Small intestine (tissue), 7 donors: ENCODE results near the gene HMG20A. TPM values are rescaled to one million over a fixed set of nuclear protein-coding genes. Genes with fewer than 3 reads are reported as not detected.
A peak's percentile ranks its signal among the peaks of the same experiment; 100 is the strongest.

Source experiments
- DNase-seq, 2 donors: peaks; one replicate each; pipeline versions ENCODE4 v3.0.0 to v3.0.0-alpha.2; 2013
- FAIRE-seq: peaks from 2 replicates; lab custom pipeline; 2012; peaks lifted over from hg19 to GRCh38; lab: Jason Lieb, UNC
- H3K27ac ChIP-seq, 3 donors: one replicate each; pipeline ENCODE4 v1.5.1; 2013; ENCODE audit warnings: low read length in 2 of 3, mild to moderate bottlenecking in 2 of 3, control low read depth in 1 of 3, inconsistent platforms in 1 of 3, low read depth in 1 of 3, moderate library complexity in 1 of 3
- H3K27me3 ChIP-seq, 3 donors: one replicate each; pipeline ENCODE4 v1.6.1; 2013; ENCODE audit warnings: low read length in 3 of 3, inconsistent platforms in 1 of 3; ENCODE audit not compliant: control insufficient read depth in 3 of 3, insufficient read depth in 3 of 3
- H3K36me3 ChIP-seq, 3 donors: one replicate each; pipeline ENCODE4 v1.6.1; 2013; ENCODE audit warnings: low read length in 3 of 3, inconsistent platforms in 1 of 3, low read depth in 1 of 3, mild to moderate bottlenecking in 1 of 3, moderate library complexity in 1 of 3; ENCODE audit not compliant: control insufficient read depth in 3 of 3, insufficient read depth in 2 of 3
- H3K4me1 ChIP-seq, 3 donors: one replicate each; pipeline ENCODE4 v1.6.1; 2013; ENCODE audit warnings: low read length in 2 of 3, inconsistent platforms in 1 of 3, low read depth in 1 of 3, mild to moderate bottlenecking in 1 of 3, moderate library complexity in 1 of 3; ENCODE audit not compliant: control insufficient read depth in 3 of 3, insufficient read depth in 2 of 3
- H3K4me3 ChIP-seq, 3 donors: one replicate each; pipeline ENCODE4 v1.5.1; 2013; ENCODE audit warnings: low read length in 3 of 3, control low read depth in 1 of 3, inconsistent platforms in 1 of 3, low read depth in 1 of 3, mild to moderate bottlenecking in 1 of 3, moderate library complexity in 1 of 3
- H3K9me3 ChIP-seq, 2 donors: one replicate each; pipeline ENCODE4 v1.6.1; 2013; ENCODE audit warnings: low read depth in 1 of 2, low read length in 1 of 2; ENCODE audit not compliant: control insufficient read depth in 2 of 2, insufficient read depth in 1 of 2
- WGBS, 3 donors: extraction: QIAGEN DNeasy Blood & Tissue Kit; methylation state at CpG; one replicate each; pipeline ENCODE4 v1.1.7; 2013; 5-methylcytosine and 5-hydroxymethylcytosine counted together
- polyA plus RNA-seq, 4 donors: library from polyadenylated mRNA; stranded (reverse) in 3 of 4; unstranded in 1 of 4; fragments of 200-250 nt in 3 of 4; fragments of 120-200 nt in 1 of 4; gene quantifications; one replicate each; pipeline versions ENCODE4 v1.2.1 to v1.2.3, GENCODE V29; 2013
- donor health status: healthy with polysubstance abuse.
- donor health status: control.
- donor health status: control.
- donor health status: Bipolar disorder and iron deficiency.
- donor health status: healthy.

The HMG20A gene
- polyA plus RNA-seq, 4 donors, result 6.5 to 37.4 (median 10.5) TPM

DNA sequence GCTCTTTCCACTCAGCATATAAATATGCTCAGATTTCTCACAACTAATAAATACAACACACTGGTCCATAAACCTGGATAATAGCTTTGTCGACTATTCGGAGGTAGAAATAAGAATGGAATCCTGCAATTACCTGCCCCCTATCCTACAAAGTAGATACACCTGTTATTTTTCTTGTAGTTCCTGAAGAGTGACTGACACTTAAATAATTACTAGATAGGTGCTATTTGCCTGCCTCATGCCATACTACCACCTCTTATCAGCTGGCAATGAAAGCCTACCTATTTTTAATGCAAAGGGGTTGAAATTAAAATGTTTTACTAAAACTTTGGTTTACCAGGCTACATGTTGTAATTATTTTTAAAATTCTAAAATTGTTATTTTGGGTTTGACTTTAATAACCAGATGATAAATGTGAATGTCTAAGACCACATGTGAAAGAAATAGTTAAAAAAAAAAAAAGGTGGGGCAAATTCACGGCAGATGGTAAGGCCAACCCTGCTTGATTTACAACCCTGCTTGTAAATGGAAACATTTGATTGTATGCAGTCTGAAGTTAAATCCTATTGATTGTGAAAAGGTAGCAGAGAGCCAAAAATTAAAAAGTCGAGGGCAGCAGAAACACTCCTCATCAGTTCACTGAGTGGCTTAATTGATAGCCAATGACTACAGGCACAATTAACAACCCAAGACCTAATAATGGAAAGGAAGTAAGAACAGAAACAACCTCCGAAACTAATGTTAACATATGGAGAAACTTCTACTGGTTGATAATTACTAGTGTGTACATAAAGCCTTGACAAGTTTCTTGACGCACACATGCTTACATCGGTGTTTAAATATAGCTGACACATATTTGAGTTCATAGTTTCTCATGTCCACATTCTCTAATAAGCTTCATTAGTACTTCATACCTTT, 9.7 kb upstream of the HMG20A start:
- peak overlapping the region in 1 of 3 donors; percentile 77 for H3K27ac ChIP-seq
- no peaks in the 10 kb centered on the region for H3K9me3 ChIP-seq

DNA sequence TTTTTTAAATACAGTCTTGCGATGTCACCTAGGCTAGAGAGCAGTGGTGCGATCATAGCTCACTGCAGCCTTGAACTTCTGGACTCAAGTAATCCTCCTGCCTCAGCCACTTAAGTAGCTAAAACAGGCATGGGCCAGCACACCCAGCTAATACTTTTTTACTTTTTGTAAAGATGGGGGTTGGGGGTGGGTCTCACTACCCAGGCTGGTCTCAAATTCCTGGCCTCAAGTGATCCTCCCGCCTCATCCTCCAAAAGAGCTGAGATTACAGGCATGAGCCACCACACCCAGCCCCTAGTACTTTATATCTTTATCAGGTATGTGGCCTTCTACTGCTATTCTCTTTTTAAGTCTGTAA, 9.1 kb upstream of the HMG20A start:
- Histone ChIP-seq H3K4me3 (no peak overlapping the region), H3K36me3 (no peaks in the 10 kb centered on the region), H3K4me1 (peaks cover 0 to 8% (median 7%) of the 10 kb centered on the region in 3 donors), H3K27ac (peak overlapping the region in 1 of 3 donors; percentile 77), H3K27me3 (no peaks in the 10 kb centered on the region), H3K9me3 (no peaks in the 10 kb centered on the region)
- FAIRE-seq (no peak), DNase-seq (no peak)
- 40 to 78% (median 62%) methylated on average over 3 of the region's 3 CpGs for WGBS, 3 donors

More for the DNA sequence above, 9.7 kb upstream of the HMG20A start:
- Histone ChIP-seq H3K27me3 (no peaks in the 10 kb centered on the region), H3K36me3 (no peaks in the 10 kb centered on the region), H3K4me3 (no peak overlapping the region), H3K4me1 (peaks cover 0 to 8% (median 7%) of the 10 kb centered on the region in 3 donors)
- DNase-seq (peak; percentile 55 to 71), FAIRE-seq (no peak)
- 17 to 63% (median 41%) methylated on average over 7 of the region's 7 CpGs for WGBS, 3 donors

DNA sequence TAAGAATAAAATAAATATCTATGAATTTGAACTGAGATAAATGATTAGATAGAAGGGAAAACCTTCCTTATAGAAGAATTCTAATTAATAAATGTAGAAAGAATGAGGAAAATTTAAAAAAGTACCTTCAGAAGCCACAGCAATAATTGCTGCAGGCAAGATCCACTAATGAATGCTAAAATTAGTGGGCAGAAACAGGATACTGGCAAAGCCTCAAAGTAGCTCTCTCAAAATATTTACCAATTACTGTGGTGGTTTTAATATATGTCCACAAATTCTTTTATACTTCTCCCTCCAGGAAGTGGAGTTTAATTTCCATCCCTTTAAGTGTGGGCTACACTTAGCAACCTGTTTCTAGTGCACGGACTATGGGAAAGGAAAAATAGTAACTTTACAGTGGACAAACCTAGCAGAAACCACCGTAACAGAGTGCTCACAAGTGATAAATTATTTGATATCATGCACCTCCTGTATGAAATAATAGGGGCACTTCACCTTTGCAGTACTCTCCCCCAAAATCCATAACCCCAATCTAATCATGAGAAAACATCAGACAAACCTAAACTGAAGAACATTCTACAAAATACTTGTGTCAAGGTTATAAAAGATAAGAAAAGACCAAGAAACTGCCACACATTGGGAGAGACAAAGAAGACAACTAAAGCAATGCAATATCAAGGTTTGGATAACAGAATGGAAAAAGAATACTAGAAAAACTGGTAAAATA, 7.6 kb upstream of the HMG20A start:
- H3K4me3 ChIP-seq, result no peak overlapping the region
- DNase-seq (no peak), FAIRE-seq (no peak)
- WGBS, 3 donors, result 71 to 87% (median 85%) methylated on average over 2 of the region's 2 CpGs
- H3K4me1 ChIP-seq, result peaks cover 0 to 15% (median 12%) of the 10 kb centered on the region in 3 donors
- H3K9me3 ChIP-seq, result no peaks in the 10 kb centered on the region
- H3K27me3 ChIP-seq, result no peaks in the 10 kb centered on the region
- no peak overlapping the region for H3K27ac ChIP-seq
- H3K36me3 ChIP-seq, result no peaks in the 10 kb centered on the region

DNA sequence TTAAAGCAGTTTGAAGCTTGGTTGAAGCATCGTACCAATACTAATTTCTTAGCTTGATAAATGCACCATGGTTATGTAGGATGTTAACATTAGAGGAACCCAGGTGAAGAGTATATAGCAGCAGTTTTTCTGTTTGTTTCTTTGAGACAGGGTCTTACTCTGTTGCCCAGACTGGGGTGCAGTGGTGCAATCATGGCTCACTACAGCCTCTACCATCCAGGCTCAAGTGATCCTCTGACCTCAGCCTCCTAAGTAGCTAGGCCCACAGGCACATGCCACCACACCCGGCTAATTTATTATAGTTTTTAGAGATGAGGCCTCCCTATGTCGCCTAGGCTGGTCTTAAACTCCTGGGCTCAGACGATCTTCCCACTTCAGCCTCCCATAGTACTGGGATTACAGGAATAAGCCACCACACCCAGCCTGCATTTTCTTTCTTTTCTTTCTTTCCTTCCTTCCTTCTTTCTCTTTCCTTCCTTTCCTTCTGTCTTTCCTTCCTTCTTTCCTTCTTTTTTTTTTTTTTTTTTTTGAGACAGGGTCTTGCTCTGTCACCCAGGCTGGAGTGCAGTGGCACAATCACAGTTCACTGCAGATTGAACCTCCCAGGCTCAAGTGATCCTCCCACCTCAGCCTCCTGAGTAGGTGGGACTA, 6.9 kb upstream of the HMG20A start:
- FAIRE-seq, result no peak
- H3K4me1 ChIP-seq, result peaks cover 0 to 22% (median 16%) of the 10 kb centered on the region in 3 donors
- no peaks in the 10 kb centered on the region for H3K27me3 ChIP-seq
- no peak overlapping the region for H3K27ac ChIP-seq
- no peaks in the 10 kb centered on the region for H3K36me3 ChIP-seq
- H3K9me3 ChIP-seq, result no peaks in the 10 kb centered on the region
- no peak overlapping the region for H3K4me3 ChIP-seq
- WGBS, 3 donors, result 93 to 96% (median 94%) methylated on average over 4 of the region's 4 CpGs
- no peak for DNase-seq

DNA sequence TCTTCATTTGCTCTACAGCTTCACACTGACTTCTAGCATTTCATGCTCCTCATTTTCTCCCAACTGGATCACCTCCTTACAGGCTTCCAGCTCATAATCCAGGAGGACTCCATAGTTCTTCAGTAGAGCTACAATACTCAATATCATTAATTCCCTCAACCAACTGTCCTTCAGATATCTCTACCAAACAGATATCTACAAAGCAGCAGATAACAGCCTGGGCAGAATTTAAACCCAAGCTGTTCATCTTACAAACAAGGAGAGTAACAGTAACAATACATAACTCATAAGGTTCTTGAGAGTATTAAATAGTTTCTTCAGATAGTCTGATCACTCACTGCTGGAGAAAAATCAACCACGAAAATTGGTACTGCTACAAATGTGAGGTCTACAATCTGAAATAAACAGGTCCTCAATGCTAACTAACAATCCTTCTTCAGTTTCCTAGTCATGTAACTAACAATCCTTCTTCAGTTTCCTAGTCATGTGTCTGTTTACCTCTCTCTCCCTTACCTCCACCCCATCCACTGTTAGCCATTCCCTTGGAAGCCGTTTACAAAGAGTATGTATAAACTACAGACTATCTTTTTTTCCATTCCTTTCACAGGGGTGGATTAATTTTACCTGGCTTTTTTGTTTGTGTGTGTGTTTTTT, 5.8 kb upstream of the HMG20A start:
- FAIRE-seq (no peak), DNase-seq (no peak)
- WGBS, 3 donors, result 86 to 96% (median 92%) methylated on average over 2 of the region's 2 CpGs
- no peak overlapping the region for H3K27ac ChIP-seq
- no peaks in the 10 kb centered on the region for H3K9me3 ChIP-seq
- H3K36me3 ChIP-seq, result no peaks in the 10 kb centered on the region
- H3K4me3 ChIP-seq, result no peak overlapping the region
- H3K27me3 ChIP-seq, result no peaks in the 10 kb centered on the region
- H3K4me1 ChIP-seq, result peaks cover 0 to 23% (median 16%) of the 10 kb centered on the region in 3 donors

DNA sequence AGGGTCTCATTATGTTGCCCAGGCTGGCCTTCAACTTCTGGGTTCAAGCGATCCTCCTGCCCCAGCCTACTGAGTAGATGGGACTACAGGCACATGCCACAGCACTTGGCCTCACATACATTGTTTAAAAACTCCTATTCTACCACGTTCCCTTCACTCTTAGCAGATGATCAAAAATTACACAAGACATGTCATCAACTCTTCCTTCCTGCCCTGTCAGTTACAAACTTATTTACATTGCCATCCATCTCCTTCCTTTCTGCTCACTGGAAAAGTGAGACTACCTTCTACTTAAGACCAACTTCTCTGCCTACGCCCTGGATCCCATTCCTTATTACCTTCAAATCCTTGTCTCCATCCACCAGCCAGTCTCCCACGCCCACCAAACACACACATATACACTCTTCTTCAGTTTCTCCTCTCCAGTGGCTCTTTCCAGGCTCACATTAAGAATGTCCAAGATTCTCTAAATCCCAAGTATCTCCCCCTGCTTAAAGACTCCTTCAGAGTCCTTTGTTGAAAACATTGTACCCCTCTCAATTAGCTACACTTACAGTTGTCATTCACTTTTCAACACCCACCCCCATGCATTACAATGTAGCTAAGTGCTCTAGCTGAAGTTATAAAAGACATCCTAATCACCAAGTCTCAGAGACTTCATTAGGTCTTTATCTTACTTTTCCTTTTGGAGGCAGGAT, 5.1 kb upstream of the HMG20A start:
- no peak overlapping the region for H3K27ac ChIP-seq
- no peaks in the 10 kb centered on the region for H3K36me3 ChIP-seq
- no peak for DNase-seq
- H3K9me3 ChIP-seq, result no peaks in the 10 kb centered on the region
- 84 to 94% (median 88%) methylated on average over 4 of the region's 4 CpGs for WGBS, 3 donors
- peaks cover 0 to 23% (median 16%) of the 10 kb centered on the region in 3 donors for H3K4me1 ChIP-seq
- FAIRE-seq, result no peak
- no peak overlapping the region for H3K4me3 ChIP-seq
- no peaks in the 10 kb centered on the region for H3K27me3 ChIP-seq

DNA sequence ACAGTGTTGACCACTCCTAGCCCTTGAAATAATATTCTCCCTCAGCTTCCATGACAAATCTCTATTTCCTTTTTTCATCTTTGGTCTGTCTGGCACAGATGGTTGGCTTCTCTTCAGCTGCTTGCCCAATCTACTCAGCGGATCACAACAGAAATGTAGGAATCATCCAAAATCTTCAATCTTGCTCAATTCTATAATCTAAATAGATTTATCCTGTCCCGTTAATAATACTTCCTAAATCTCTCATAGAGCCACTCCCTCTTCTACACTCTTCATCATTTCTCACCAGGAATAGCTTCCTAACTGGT, 4.6 kb upstream of the HMG20A start:
- H3K36me3 ChIP-seq, result no peaks in the 10 kb centered on the region
- no peak overlapping the region for H3K4me3 ChIP-seq
- no peak for FAIRE-seq
- no peaks in the 10 kb centered on the region for H3K27me3 ChIP-seq
- no peaks in the 10 kb centered on the region for H3K9me3 ChIP-seq
- no peak overlapping the region for H3K27ac ChIP-seq
- 59 to 82% (median 59%) methylated on average over 2 of the region's 2 CpGs for WGBS, 3 donors
- H3K4me1 ChIP-seq, result peaks cover 0 to 23% (median 16%) of the 10 kb centered on the region in 3 donors
- no peak for DNase-seq
